GM18508 (cell line): ENCODE results near the gene ACER3.
"Not testable (repeated sequence)": the region's sequence is repeated elsewhere in the genome, so short reads cannot be mapped to it uniquely, and the experiment has no call there.

ENCODE experiments used
- ATAC-seq: cut with Tn5 transposase; IDR thresholded peaks from one replicate; pipeline ENCODE4 v1.9.1; 2021; ENCODE audit warnings: moderate number of reproducible peaks; ENCODE audit not compliant: insufficient read depth, unreplicated experiment

ACER3 gene

GRCh38 chr11:77030834-77031414 lies 170.2 kb downstream of the ACER3 start:
- no peak for ATAC-seq

GRCh38 chr11:77031599-77031998 lies 170.9 kb downstream of the ACER3 start:
- ATAC-seq, result no peak

GRCh38 chr11:77035039-77035438 lies 174.3 kb downstream of the ACER3 start:
- no peak for ATAC-seq

DNA sequence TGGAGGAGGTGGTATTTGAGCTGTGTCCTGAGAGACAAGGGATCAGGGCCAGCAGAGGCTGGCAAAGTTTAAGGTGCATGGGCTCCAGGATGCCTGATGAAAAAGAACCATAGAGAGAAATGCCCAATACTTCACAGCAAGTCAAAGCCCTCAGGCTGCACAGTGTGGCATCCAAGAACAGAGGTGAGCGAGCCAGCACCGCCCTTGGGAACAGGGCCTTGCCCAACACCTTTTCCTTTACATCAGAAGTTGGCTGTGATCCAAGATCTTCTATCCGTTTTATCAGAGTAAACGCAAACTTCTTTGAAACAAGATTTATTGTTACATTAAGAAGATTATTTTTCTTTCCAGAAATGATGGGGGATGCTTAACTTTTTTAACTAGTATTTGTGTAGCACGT lies 174.9 kb downstream of the ACER3 start:
- no peak for ATAC-seq

DNA sequence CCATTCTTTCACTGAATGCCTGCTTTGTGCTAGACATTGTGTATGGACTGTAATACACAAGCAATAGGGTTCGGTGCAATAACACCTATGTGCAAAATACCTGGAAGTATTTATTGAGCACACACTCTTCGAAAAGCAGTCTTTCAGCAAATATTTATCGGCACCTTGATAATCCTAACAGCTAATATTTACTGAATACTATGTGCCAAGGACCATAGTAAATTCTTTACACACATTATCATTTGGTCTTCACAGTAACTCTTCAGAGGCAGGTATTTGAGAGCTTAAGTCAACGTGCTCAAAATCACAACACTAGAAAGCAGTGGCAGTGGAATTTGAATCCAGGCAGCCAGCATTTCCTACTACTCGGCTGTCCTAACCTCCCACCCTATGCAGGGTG lies 175.7 kb downstream of the ACER3 start:
- ATAC-seq, result no peak

- no peak for ATAC-seq
Observed at GRCh38 chr11:77037057-77037456, 176.3 kb downstream of the ACER3 start.

- no peak for ATAC-seq
Observed at GRCh38 chr11:77038029-77038824, 177.5 kb downstream of the ACER3 start.

- no peak for ATAC-seq
Observed at GRCh38 chr11:77038825-77039326, 178.2 kb downstream of the ACER3 start.

DNA sequence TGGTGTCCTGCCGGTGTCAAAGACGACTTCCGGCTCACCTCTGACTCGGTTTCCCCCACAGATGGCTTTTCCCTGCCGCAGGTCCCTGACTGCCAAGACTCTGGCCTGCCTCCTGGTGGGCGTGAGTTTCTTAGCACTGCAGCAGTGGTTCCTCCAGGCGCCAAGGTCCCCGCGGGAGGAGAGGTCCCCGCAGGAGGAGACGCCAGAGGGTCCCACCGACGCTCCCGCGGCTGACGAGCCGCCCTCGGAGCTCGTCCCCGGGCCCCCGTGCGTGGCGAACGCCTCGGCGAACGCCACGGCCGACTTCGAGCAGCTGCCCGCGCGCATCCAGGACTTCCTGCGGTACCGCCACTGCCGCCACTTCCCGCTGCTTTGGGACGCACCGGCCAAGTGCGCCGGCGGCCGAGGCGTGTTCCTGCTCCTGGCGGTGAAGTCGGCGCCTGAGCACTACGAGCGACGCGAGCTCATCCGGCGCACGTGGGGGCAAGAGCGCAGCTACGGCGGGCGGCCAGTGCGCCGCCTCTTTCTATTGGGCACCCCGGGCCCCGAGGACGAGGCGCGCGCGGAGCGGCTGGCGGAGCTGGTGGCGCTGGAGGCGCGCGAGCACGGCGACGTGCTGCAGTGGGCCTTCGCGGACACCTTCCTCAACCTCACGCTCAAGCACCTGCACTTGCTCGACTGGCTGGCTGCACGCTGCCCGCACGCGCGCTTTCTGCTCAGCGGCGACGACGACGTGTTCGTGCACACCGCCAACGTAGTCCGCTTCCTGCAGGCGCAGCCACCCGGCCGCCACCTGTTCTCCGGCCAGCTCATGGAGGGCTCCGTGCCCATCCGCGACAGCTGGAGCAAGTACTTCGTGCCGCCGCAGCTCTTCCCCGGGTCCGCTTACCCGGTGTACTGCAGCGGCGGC lies 179.0 kb downstream of the ACER3 start:
- ATAC-seq, result no peak

- ATAC-seq, result no peak
Observed at GRCh38 chr11:77040401-77040777, 179.7 kb downstream of the ACER3 start.

GRCh38 chr11:77040889-77041288 lies 180.2 kb downstream of the ACER3 start:
- ATAC-seq, result no peak

DNA sequence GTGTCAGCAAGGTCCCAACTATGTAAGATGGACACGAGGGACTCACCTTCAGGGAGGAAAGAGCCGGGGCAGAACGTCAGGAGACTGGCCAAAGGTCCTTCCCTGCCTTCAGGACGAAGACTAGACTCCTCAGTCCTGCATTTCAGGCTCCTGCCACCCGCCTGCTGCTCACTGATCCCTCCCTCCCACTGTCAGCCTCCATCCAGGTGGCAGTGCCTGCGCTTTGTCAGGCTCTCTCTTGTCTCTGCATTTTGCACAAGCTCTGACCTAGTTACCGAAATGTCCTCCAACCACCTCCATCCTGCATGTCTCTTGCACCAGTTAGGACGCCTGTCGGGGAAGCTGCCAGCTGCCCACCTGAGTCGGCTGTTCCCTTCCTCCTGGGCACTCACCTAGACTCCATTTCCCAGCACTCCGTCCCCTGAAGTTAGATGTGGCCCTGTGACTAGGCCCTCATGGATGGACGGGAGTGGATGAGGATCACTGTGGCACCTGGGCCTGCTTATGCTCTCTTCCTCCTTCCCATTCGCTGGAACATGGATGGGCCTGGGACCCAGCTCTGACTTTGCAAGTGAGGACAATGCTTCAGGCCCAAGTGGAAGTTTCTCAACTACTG lies 181.5 kb downstream of the ACER3 start:
- no peak for ATAC-seq

- ATAC-seq, result no peak
Observed at GRCh38 chr11:77044356-77044755, 183.6 kb downstream of the ACER3 start.

- ATAC-seq, result no peak
Observed at GRCh38 chr11:77044886-77045285, 184.2 kb downstream of the ACER3 start.

GRCh38 chr11:77046060-77046501 lies 185.4 kb downstream of the ACER3 start:
- ATAC-seq, result no peak

DNA sequence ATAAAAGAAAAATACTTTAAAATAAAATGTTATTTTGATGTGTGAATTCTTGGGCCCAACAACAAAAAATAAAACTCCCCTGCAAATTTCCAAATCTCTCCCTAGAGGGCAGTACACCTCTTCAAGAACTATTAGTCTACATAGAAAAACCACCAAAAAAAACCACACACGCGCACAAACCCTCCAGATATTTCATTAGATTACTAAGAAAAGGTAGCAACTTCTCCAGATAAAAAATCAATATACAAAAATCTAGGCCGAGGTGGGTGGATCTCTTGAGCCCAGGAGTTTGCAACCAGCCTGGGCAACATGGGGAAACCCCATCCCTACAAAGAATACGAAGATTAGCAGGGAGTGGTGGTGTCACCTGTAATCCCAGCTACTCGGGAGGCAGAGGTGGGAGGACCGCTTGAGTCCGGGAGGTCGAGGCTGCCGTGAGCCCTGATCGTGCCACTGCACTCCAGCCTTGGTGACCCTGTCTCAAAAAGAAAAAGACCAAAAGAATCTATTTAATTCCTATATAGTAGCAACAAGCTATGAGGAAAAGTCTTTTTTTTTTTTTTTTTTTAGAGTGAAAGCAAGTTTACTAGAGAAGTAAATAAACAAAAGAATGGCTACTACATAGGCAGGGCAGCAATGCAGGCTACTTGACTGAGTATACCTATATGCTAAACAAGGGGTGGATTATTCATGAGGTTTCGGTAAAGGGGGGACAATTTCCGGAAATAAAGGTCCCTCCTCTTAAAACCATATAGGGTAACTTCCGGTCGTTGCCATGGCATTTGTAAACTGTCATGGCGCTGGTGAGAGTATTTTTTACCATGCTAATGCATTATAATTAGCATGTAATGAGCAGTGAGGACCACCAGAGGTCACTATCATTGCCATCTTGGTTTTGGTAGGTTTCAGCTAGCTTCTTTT lies 186.5 kb downstream of the ACER3 start:
- ATAC-seq, result peak; percentile 57

DNA sequence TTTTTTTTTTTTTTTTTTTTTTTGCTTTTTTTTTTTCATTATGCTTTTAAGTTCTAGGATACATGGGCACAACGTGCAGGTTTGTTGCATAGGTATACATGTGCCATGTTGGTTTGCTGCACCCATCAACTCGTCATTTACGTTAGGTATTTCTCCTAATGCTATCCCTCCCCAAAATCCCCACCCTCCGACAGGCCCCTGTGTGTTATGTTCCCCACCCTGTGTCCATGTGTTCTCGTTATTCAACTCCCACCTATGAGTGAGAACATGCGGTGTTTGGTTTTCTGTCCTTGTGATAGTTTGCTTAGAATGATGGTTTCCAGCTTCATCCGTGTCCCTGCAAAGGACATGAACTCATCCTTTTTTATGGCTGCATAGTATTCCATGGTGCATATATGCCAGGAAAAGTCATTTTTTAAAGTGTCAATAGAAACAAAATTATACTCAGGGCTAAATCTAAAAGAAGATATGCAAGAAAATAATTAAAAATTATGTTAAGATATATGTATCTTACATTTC lies 187.3 kb downstream of the ACER3 start:
- not testable (repeated sequence) for ATAC-seq

DNA sequence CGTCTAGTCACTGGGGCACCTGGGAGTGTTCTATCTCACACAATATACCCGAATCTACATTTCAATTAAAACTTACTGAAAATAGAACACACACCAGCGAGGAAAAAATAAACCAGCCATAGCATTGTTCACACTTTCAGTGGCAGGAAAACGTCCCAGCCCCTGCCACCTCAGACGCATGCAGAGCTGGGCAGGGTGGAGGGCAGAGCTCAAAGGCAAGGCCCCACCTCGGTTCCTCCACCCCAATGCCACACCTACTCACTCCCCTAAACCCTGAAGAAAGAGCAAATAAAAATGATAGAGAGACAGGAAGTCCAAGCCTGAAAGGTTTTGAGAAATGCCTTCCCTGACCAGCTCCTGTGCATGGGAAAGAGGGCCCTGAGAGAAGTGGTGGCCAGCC lies 188.3 kb downstream of the ACER3 start:
- no peak for ATAC-seq

GRCh38 chr11:77051511-77051910 lies 190.8 kb downstream of the ACER3 start:
- no peak for ATAC-seq
